ENCODE data around the gene ZFYVE16.

The ZFYVE16 gene

DNA sequence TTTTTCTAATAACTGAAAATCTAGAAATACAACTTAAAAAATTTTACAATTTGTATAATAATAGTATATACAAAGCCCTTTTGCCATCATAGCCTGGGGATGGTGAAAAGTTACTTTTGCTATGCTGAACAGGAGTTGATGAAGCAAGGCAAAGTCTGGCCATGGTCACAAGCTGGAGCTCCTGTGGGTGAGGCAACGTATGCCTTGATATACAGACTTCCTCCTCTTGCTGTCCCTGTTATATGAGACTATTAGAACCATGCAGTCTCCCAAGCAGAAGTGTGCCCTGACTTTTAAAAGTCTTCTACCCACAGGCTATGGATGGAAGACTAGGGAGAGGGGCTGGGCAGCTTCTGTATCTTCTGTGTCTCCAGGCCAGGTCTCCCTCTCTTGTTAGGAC is 95.8 kb downstream of the ZFYVE16 start:
- DNase-seq (ENCODE audit: low read depth) = no peak
- H3K4me3 ChIP-seq (replicated peaks; ENCODE audit: low read depth, low read length) = no peak overlapping the region
- TF ChIP-seq, protein P1, sequence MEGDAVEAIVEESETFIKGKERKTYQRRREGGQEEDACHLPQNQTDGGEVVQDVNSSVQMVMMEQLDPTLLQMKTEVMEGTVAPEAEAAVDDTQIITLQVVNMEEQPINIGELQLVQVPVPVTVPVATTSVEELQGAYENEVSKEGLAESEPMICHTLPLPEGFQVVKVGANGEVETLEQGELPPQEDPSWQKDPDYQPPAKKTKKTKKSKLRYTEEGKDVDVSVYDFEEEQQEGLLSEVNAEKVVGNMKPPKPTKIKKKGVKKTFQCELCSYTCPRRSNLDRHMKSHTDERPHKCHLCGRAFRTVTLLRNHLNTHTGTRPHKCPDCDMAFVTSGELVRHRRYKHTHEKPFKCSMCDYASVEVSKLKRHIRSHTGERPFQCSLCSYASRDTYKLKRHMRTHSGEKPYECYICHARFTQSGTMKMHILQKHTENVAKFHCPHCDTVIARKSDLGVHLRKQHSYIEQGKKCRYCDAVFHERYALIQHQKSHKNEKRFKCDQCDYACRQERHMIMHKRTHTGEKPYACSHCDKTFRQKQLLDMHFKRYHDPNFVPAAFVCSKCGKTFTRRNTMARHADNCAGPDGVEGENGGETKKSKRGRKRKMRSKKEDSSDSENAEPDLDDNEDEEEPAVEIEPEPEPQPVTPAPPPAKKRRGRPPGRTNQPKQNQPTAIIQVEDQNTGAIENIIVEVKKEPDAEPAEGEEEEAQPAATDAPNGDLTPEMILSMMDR (IDR thresholded peaks at IDR 0.05; ENCODE audit: low read length, missing control alignments) = no peak

DNA sequence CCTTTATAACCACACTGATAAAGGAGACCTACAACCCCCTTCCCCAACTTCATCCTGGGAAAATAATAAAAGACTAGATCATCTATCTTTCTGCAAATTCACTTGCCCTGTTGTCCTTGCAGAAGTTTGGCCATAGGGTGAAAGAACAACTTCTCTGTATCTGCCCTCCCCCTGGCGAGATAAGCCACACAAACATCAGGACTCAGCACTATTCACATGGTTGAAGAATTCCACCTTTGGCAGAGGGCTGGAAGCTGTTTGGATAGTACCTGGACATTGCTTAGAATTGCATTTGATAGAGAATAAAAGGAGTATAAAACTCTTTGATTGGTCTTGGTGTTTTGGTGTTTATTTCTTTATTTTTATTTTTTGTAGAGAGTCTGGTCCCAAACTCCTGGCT is 97.0 kb downstream of the ZFYVE16 start:
- no peak overlapping the region for H3K4me3 ChIP-seq (replicated peaks; ENCODE audit: low read depth, low read length)
- TF ChIP-seq, protein P1 (IDR thresholded peaks at IDR 0.05; ENCODE audit: low read length, missing control alignments) = no peak
- no peak for DNase-seq (ENCODE audit: low read depth)

DNA sequence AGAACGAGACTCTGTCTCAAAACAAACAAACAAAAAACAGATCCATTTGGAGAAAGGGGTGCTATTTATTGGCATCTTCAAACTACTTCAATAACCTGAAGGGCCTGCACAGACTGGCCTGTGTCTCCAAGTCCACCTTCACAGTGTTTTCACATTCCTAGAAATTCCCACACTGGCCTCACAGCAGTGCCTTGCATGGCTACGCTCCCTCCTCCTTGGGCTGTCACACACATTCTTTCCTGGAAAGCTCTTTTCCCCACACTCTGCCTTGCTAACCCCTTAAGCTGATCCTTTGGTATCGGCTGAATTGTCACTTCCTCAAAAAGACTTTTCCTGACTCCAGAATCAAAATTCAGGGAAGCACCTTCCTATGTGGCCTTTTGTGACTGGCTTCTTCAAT is 99.8 kb downstream of the ZFYVE16 start:
- no peak for DNase-seq (ENCODE audit: low read depth)
- TF ChIP-seq, protein P1 (IDR thresholded peaks at IDR 0.05; ENCODE audit: low read length, missing control alignments) = no peak
- H3K4me3 ChIP-seq (replicated peaks; ENCODE audit: low read depth, low read length) = no peak overlapping the region

DNA sequence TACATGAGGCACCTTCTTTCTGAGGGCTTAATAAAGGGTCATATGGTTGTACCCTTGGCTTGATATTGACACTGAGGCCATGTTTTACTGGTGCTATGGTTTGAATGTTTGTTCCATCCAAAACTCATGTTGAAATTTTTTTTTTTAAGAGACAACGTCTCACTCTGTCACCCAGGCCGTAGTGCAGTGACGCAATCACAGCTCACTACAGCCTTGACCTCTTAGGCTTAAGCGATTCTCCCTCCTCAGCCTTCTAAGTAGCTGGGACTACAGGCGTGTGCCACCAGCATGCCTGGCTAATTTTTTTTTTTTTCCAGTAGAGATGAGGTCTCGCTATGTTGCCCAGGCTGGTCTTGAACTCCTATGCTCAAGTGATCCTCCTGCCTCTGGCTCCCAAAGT is 101.0 kb downstream of the ZFYVE16 start:
- no peak for DNase-seq (ENCODE audit: low read depth)
- no peak overlapping the region for H3K4me3 ChIP-seq (replicated peaks; ENCODE audit: low read depth, low read length)
- TF ChIP-seq, protein P1 (IDR thresholded peaks at IDR 0.05; ENCODE audit: low read length, missing control alignments) = no peak

DNA sequence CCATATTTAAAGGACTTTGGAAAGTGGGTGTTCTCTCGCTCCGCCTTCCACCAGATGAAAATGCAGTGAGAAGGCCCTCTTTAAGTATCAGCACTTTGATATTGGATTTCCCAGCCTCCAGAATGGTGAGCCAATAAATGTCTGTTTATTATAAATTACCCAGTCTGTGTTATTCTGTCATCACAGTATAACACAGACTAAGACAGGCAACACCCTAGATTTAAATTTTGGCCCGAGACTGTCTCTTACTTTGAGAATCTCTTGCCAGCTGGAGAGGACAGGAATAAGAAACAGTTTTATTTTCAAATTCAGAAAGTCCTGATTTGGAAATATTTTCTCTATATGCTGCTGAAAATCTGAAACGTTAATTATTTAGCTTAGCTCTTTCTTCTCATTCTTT is 101.5 kb downstream of the ZFYVE16 start:
- no peak overlapping the region for H3K4me3 ChIP-seq (replicated peaks; ENCODE audit: low read depth, low read length)
- no peak for DNase-seq (ENCODE audit: low read depth)
- TF ChIP-seq, protein P1 (IDR thresholded peaks at IDR 0.05; ENCODE audit: low read length, missing control alignments) = no peak

DNA sequence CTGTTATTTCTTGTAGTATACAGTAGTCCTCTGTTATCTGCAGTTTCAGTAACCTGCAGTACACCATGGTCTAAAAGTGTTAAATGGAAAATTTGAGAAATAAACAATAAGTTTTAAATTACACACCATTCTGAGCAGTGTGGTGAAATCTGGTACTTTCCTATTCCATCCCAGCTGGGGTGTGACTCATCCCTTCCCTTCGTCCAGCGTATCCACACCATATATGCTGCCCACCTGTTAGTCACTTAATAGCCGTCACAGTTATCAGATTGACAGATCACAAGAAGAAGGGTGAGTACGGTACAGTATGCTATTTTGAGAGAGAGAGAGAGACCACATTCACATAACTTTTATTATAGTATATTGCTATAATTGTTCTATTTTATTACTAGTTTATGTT is 109.0 kb downstream of the ZFYVE16 start:
- DNase-seq (ENCODE audit: low read depth) = peak; percentile 87
- H3K4me3 ChIP-seq (replicated peaks; ENCODE audit: low read depth, low read length) = no peak overlapping the region

More for the DNA sequence above, 109.0 kb downstream of the ZFYVE16 start:
- TF ChIP-seq, protein P1 (IDR thresholded peaks at IDR 0.05; ENCODE audit: low read length, missing control alignments) = no peak
